WTC11 (cell line): ENCODE data around the gene GLI2. TPM values are rescaled to one million over a fixed set of nuclear protein-coding genes. Genes with fewer than 3 reads are reported as not detected.

Experiments used
- ATAC-seq: fragments of 200-7000 bp; cut with Tn5 transposase; 2 replicates; pipeline ENCODE4 v1.10.0; 2021; ENCODE audit warnings: mild to moderate bottlenecking, moderate library complexity
- CTCF ChIA-PET: fragments of 300-600 bp; sonication (Branson Sonifier 250); formaldehyde crosslinking; loops from one replicate; lab custom pipeline; 2021; ENCODE audit warnings: antibody characterized with exemption; lab: Charles Lee
- POLR2A ChIA-PET: fragments of 350-600 bp; sonication (Branson Sonifier 250); formaldehyde crosslinking; loops from one replicate; lab custom pipeline; 2021; ENCODE audit warnings: antibody characterized with exemption; lab: Charles Lee
- DNase-seq: peaks from one replicate; pipeline ENCODE4 v3.0.0; 2021; ENCODE audit warnings: low spot score
- H3K27ac Mint-ChIP-seq: 2 replicates; pipeline ENCODE4 v1.8.0; 2021; ENCODE audit warnings: mixed read lengths
- H3K27me3 Mint-ChIP-seq: 2 replicates; pipeline ENCODE4 v1.8.0; 2021; ENCODE audit warnings: low read depth, mild to moderate bottlenecking, moderate library complexity, mixed read lengths
- H3K36me3 Mint-ChIP-seq: 2 replicates; pipeline ENCODE4 v1.8.0; 2021; ENCODE audit warnings: mixed read lengths
- H3K4me1 Mint-ChIP-seq: 2 replicates; pipeline ENCODE4 v1.8.0; 2022; ENCODE audit warnings: mixed read lengths
- H3K4me3 Mint-ChIP-seq: 2 replicates; pipeline ENCODE4 v1.8.0; 2021; ENCODE audit warnings: mild to moderate bottlenecking, moderate library complexity, mixed read lengths
- H3K9me3 Mint-ChIP-seq: 2 replicates; pipeline ENCODE4 v1.8.0; 2021; ENCODE audit warnings: mixed read lengths
- AFF4 ChIP-seq: sonication (generic); formaldehyde crosslinking; IDR thresholded peaks from 2 replicates; pipeline ENCODE4 v1.8.1; 2023; ENCODE audit warnings: mild to moderate bottlenecking, missing genetic modification reagents, borderline replicate concordance
- ATF2 ChIP-seq: sonication (generic); formaldehyde crosslinking; IDR thresholded peaks from 2 replicates; pipeline ENCODE4 v1.8.1; 2022; ENCODE audit warnings: low read depth, missing genetic modification reagents, borderline replicate concordance
- CREB1 ChIP-seq: sonication (generic); formaldehyde crosslinking; IDR thresholded peaks from 2 replicates; pipeline ENCODE4 v1.8.0; 2023; ENCODE audit warnings: mild to moderate bottlenecking, missing genetic modification reagents
- E2F5 ChIP-seq: sonication (generic); formaldehyde crosslinking; IDR thresholded peaks from 2 replicates; pipeline ENCODE4 v1.8.1; 2022; ENCODE audit warnings: mild to moderate bottlenecking, moderate library complexity, missing genetic modification reagents
- ERG ChIP-seq: fragments of 250-450 bp; sonication (Bioruptor Pico); IDR thresholded peaks from 2 replicates; pipeline ENCODE4 v1.8.0; 2021; ENCODE audit warnings: mild to moderate bottlenecking
- ESRRA ChIP-seq: sonication (generic); formaldehyde crosslinking; IDR thresholded peaks from 2 replicates; pipeline ENCODE4 v1.8.1; 2022; ENCODE audit warnings: mild to moderate bottlenecking, missing genetic modification reagents, borderline replicate concordance
- GABPB1 ChIP-seq: sonication (generic); formaldehyde crosslinking; IDR thresholded peaks from 2 replicates; pipeline ENCODE4 v1.8.1; 2023; ENCODE audit warnings: mild to moderate bottlenecking, missing genetic modification reagents
- GTF2I ChIP-seq: fragments of 250-450 bp; sonication (Bioruptor Pico); conservative IDR thresholded peaks from 2 replicates; pipeline ENCODE4 v1.4.0; 2021; ENCODE audit warnings: mild to moderate bottlenecking
- HMGXB4 ChIP-seq: sonication (generic); formaldehyde crosslinking; IDR thresholded peaks from 2 replicates; pipeline ENCODE4 v1.8.1; 2023; ENCODE audit warnings: mild to moderate bottlenecking, moderate library complexity, missing genetic modification reagents
- JUN ChIP-seq: sonication (generic); formaldehyde crosslinking; IDR thresholded peaks from 2 replicates; pipeline ENCODE4 v1.8.0; 2023; ENCODE audit warnings: mild to moderate bottlenecking, missing genetic modification reagents
- MAX ChIP-seq: sonication (generic); formaldehyde crosslinking; IDR thresholded peaks from 2 replicates; pipeline ENCODE4 v1.8.0; 2022; ENCODE audit warnings: mild to moderate bottlenecking, missing genetic modification reagents
- MLX ChIP-seq: sonication (generic); formaldehyde crosslinking; IDR thresholded peaks from 2 replicates; pipeline ENCODE4 v1.8.1; 2023; ENCODE audit warnings: mild to moderate bottlenecking, missing genetic modification reagents, moderate library complexity
- PRDM15 ChIP-seq: sonication (generic); formaldehyde crosslinking; IDR thresholded peaks from 2 replicates; pipeline ENCODE4 v1.8.0; 2022; ENCODE audit warnings: missing genetic modification reagents
- PRRX2 ChIP-seq: fragments of 250-450 bp; sonication (Bioruptor Pico); IDR thresholded peaks from 2 replicates; pipeline ENCODE4 v1.8.0; 2021; ENCODE audit warnings: mild to moderate bottlenecking
- TEAD1 ChIP-seq: sonication (generic); formaldehyde crosslinking; IDR thresholded peaks from 2 replicates; pipeline ENCODE4 v1.8.0; 2022; ENCODE audit warnings: mild to moderate bottlenecking, missing genetic modification reagents
- USF2 ChIP-seq: sonication (generic); formaldehyde crosslinking; IDR thresholded peaks from 2 replicates; pipeline ENCODE4 v1.8.1; 2023; ENCODE audit warnings: mild to moderate bottlenecking, missing genetic modification reagents, moderate library complexity
- ZBTB21 ChIP-seq: sonication (generic); formaldehyde crosslinking; IDR thresholded peaks from 2 replicates; pipeline ENCODE4 v1.8.1; 2023; ENCODE audit warnings: mild to moderate bottlenecking, missing genetic modification reagents, borderline replicate concordance
- ZBTB43 ChIP-seq: sonication (generic); formaldehyde crosslinking; IDR thresholded peaks from 2 replicates; pipeline ENCODE4 v1.8.1; 2023; ENCODE audit warnings: mild to moderate bottlenecking, missing genetic modification reagents
- ZNF396 ChIP-seq: fragments of 250-450 bp; sonication (Bioruptor Pico); IDR thresholded peaks from 2 replicates; pipeline ENCODE4 v1.8.0; 2021; ENCODE audit warnings: mild to moderate bottlenecking, moderate library complexity, borderline replicate concordance
- total RNA-seq: library from RNA; stranded (reverse); gene quantifications from 3 replicates; pipeline ENCODE4 v1.2.3, GENCODE V29; 2021

Gene GLI2
- total RNA-seq, 1 experiment from 2014 or later: 60.9 TPM

- TF ChIP-seq AFF4 (CRISPR knock-in tag) (no peak), ZBTB21 (CRISPR knock-in tag) (no peak), GABPB1 (CRISPR knock-in tag) (no peak), ATF2 (no peak), ZBTB43 (CRISPR knock-in tag) (no peak), MAX (CRISPR knock-in tag) (no peak), ERG (CRISPR knock-in tag) (no peak), E2F5 (CRISPR knock-in tag) (no peak), MLX (CRISPR knock-in tag) (no peak)
- TF ChIP-seq, all 79 proteins: peak for 0
Measured at GRCh38 chr2:120693121-120693520, 42.5 kb upstream of the GLI2 start (continued).

- Mint-ChIP-seq H3K36me3 (no peaks in the 10 kb centered on the region), H3K4me1 (peaks cover 21% of the 10 kb centered on the region), H3K9me3 (no peaks in the 10 kb centered on the region), H3K27me3 (peaks cover 53% of the 10 kb centered on the region), H3K27ac (no peak overlapping the region), H3K4me3 (no peak overlapping the region)
- no peak for ATAC-seq
- no peak for DNase-seq
- ChIA-PET POLR2A (no interaction called here), CTCF (interaction anchor here (1.0 to 3.0 kb wide), 3 partner anchors 57 to 386 kb away, joined by 3 to 55 read pairs (median 32); no protein-coding TSS in a partner anchor)
- no peak for TF ChIP-seq TEAD1 (CRISPR knock-in tag)
- TF ChIP-seq HMGXB4 (CRISPR knock-in tag): no peak
- TF ChIP-seq CREB1 (CRISPR knock-in tag): no peak
- TF ChIP-seq ESRRA (CRISPR knock-in tag): no peak
- TF ChIP-seq USF2 (CRISPR knock-in tag): no peak
- TF ChIP-seq PRDM15 (CRISPR knock-in tag): no peak
- TF ChIP-seq PRRX2 (CRISPR knock-in tag): no peak
- TF ChIP-seq GTF2I (CRISPR knock-in tag): no peak
- TF ChIP-seq JUN (CRISPR knock-in tag): no peak
- no peak for TF ChIP-seq E2F5 (CRISPR knock-in tag)
- TF ChIP-seq ZNF396 (CRISPR knock-in tag): no peak
Measured at GRCh38 chr2:120694034-120694433, 41.6 kb upstream of the GLI2 start.
